ENCODE results near the gene LILRB4. TPM values are rescaled to one million over a fixed set of nuclear protein-coding genes. Genes with fewer than 3 reads are reported as not detected.
"Not testable (repeated sequence)": the region's sequence is repeated elsewhere in the genome, so short reads cannot be mapped to it uniquely, and the experiment has no call there.

The LILRB4 gene
- 1 to 10 TPM in 1 of 3 donors, under 1 TPM in 2; 0.27 to 7.4 (median 0.69) TPM for polyA plus RNA-seq

GRCh38 chr19:54662730-54663129, at the start of gene LILRB4:
Gene LILRB4 (plus strand): TSS chr19:54662985. CDS start chr19:54663034, 49 bp downstream.
- Mint-ChIP-seq H3K27me3 (ENCODE audit: low read depth in 3 of 3) (peaks cover 6 to 19% (median 8%) of the 10 kb centered on the region in 3 donors), H3K4me3 (no peak within 1 kb of the TSS), H3K36me3 (no peaks in the 10 kb centered on the region), H3K9me3 (no peaks in the 10 kb centered on the region), H3K27ac (no peak within 1 kb of the TSS), H3K4me1 (no peaks in the 10 kb centered on the region)
- DNase-seq = no peak

GRCh38 chr19:54614726-54615125, 48.1 kb upstream of the LILRB4 start:
- peaks cover 2 to 10% (median 7%) of the 10 kb centered on the region in 3 donors for H3K27me3 Mint-ChIP-seq (ENCODE audit: low read depth in 3 of 3)
- H3K27ac Mint-ChIP-seq = no peak overlapping the region
- DNase-seq = no peak
- H3K9me3 Mint-ChIP-seq = no peaks in the 10 kb centered on the region
- H3K36me3 Mint-ChIP-seq = no peaks in the 10 kb centered on the region
- peaks cover 22 to 39% of the 10 kb centered on the region in 2 donors for H3K4me1 Mint-ChIP-seq
- H3K4me3 Mint-ChIP-seq = no peak overlapping the region

DNA sequence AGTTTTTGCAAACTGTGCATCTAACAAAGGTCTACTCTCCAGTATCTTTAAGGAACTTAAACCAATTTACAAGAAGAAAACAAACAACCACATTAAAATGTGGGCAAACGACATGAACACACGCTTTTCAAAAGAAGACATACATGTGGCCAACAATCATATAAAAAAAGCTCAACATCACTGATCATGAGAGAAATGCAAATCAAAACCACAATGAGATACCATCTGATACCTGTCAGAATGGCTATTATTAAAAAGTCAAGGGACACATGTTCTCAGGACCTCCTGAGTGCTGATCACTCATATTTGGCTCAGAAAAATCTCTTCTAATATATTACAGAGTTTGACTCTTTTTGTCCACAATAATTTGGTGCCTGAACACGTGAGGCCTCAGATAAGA, 46.7 kb upstream of the LILRB4 start:
- Mint-ChIP-seq H3K4me1 (peaks cover 22 to 45% of the 10 kb centered on the region in 2 donors), H3K36me3 (no peaks in the 10 kb centered on the region), H3K27ac (peak overlapping the region in 4 of 6 donors; percentile 4 to 93 (median 84)), H3K9me3 (no peaks in the 10 kb centered on the region), H3K4me3 (peak overlapping the region in 4 of 5 donors; percentile 8 to 96 (median 92)), H3K27me3 (ENCODE audit: low read depth in 3 of 3) (peaks cover 2 to 11% (median 7%) of the 10 kb centered on the region in 3 donors)
- no peak for DNase-seq

GRCh38 chr19:54616821-54617560, 45.8 kb upstream of the LILRB4 start:
- peak overlapping the region; percentile 82 to 96 (median 90) for H3K4me3 Mint-ChIP-seq
- H3K4me1 Mint-ChIP-seq = peaks cover 29 to 53% of the 10 kb centered on the region in 2 donors
- H3K9me3 Mint-ChIP-seq = no peaks in the 10 kb centered on the region
- no peaks in the 10 kb centered on the region for H3K36me3 Mint-ChIP-seq
- peaks cover 2 to 11% (median 7%) of the 10 kb centered on the region in 3 donors for H3K27me3 Mint-ChIP-seq (ENCODE audit: low read depth in 3 of 3)
- peak; percentile 12 to 42 (median 31) for DNase-seq
- H3K27ac Mint-ChIP-seq = peak overlapping the region; percentile 81 to 93 (median 88)

- Mint-ChIP-seq H3K4me1 (peaks cover 55 to 69% of the 10 kb centered on the region in 2 donors), H3K4me3 (peak overlapping the region in 3 of 5 donors; percentile 10 to 76 (median 24))
These were observed 42.3 kb upstream of the LILRB4 start for GRCh38 chr19:54620464-54620863.

GRCh38 chr19:54622431-54622830, 40.4 kb upstream of the LILRB4 start:
- H3K27me3 Mint-ChIP-seq (ENCODE audit: low read depth in 3 of 3) = peaks cover 0 to 4% (median 3%) of the 10 kb centered on the region in 3 donors
- peak overlapping the region; percentile 57 to 88 (median 63) for H3K4me3 Mint-ChIP-seq

More at GRCh38 chr19:54620464-54620863, 42.3 kb upstream of the LILRB4 start:
- H3K27me3 Mint-ChIP-seq (ENCODE audit: low read depth in 3 of 3) = peaks cover 2 to 11% (median 7%) of the 10 kb centered on the region in 3 donors
- H3K27ac Mint-ChIP-seq = no peak overlapping the region
- DNase-seq = no peak
- peaks cover 0 to 3% (median 0%) of the 10 kb centered on the region in 3 donors for H3K36me3 Mint-ChIP-seq
- H3K9me3 Mint-ChIP-seq = no peaks in the 10 kb centered on the region

DNA sequence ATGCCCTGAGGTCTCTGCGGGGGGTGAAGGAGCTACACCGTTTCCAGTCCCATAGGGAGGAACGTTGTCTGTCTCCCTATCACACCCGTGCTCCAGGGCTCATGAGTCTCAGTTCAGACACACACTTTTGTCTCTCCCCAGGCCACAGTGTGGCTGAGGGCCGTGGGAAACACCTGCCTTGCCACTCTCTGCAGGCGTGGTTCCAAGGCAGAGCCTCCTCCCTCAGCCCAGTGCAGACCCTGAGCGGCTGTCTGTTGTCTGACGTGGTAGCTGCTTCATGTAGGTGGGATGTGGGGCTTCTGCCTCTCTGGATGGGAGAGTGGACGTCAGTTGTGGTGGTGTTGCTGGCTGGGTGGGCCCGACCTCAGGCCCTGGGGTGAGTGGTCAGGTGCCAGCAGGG, 38.6 kb upstream of the LILRB4 start:
- H3K27me3 Mint-ChIP-seq (ENCODE audit: low read depth in 3 of 3); H3K9me3 Mint-ChIP-seq: not testable (repeated sequence)
- Mint-ChIP-seq H3K27ac (peak overlapping the region; percentile 71 to 93 (median 84)), H3K36me3 (peaks cover 0 to 14% (median 11%) of the 10 kb centered on the region in 3 donors), H3K4me3 (peak overlapping the region; percentile 38 to 88 (median 72)), H3K4me1 (peaks cover 49 to 72% of the 10 kb centered on the region in 2 donors)
- DNase-seq = peak in 2 of 3 donors; percentile 7 to 50

More at GRCh38 chr19:54622431-54622830, 40.4 kb upstream of the LILRB4 start:
- Mint-ChIP-seq H3K27ac (peak overlapping the region; percentile 66 to 92 (median 88)), H3K9me3 (no peaks in the 10 kb centered on the region), H3K4me1 (peaks cover 53 to 69% of the 10 kb centered on the region in 2 donors), H3K36me3 (peaks cover 0 to 6% (median 4%) of the 10 kb centered on the region in 3 donors)
- no peak for DNase-seq

DNA sequence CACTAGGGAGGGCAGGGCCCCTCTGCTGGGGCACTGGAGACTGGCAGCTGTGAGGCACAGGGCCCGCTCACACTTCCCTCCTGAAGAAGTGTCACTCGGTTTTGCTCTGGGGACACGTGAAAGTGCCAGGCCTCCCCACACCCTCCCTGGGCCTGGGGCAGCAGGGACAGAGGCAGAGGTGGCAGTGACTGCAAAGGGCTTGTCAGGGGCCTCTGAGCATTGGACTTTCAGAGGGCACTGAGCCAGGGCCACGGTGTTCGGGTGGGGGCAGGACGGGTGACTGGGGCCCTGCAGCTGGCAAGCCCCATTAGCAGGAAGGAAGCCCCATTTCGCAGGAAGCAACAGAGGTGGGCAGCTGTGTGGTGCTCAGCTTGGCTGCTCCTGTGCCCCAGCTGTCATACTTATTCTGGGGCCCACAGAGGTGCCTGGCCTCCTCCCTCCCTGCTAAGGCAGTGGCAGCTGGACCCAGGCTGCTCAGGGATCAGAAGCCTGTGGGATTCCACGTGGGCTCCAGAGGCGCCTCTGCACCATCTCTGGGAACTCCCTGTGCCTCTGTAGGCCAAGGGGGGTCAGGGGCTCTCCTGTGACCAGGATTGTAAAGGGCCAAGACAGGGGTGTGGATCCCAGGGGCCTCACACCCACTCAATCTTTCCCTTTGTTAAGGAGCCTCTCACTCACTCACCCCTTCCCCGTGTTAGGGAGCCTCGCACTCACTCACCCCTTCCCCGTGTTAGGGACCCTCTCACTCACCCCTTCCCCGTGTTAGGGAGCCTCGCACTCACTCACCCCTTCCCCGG, 37.7 kb upstream of the LILRB4 start:
- not testable (repeated sequence) for H3K9me3 Mint-ChIP-seq; H3K27me3 Mint-ChIP-seq (ENCODE audit: low read depth in 3 of 3)
- peak in 1 of 3 donors; percentile 30 for DNase-seq
- H3K4me1 Mint-ChIP-seq = peaks cover 54 to 73% of the 10 kb centered on the region in 2 donors
- peaks cover 4 to 14% (median 11%) of the 10 kb centered on the region in 3 donors for H3K36me3 Mint-ChIP-seq
- peak overlapping the region; percentile 78 to 97 (median 90) for H3K27ac Mint-ChIP-seq
- peak overlapping the region in 3 of 5 donors; percentile 15 to 88 (median 40) for H3K4me3 Mint-ChIP-seq

DNA sequence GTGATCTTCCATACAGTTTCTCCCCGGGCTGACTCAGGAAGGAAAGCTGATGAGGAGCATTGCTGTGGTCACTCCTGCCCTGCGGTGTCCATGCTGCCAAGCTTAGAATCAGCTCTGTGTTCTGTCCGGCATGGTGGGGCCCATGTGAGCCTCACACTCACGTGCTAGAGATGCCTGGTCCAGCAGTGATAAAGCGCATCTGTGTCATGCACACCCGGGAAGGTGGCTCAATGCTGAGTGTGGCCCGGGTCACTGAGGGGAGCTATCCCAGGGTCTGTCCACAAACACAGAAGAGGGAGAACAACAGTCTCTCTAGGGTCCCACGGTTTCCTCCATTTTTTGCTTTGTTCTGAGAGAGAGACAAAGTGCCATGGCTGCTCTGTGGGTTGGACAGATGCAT, 36.0 kb upstream of the LILRB4 start:
- peak overlapping the region in 4 of 6 donors; percentile 83 to 94 (median 90) for H3K27ac Mint-ChIP-seq
- peaks cover 57 to 75% of the 10 kb centered on the region in 2 donors for H3K4me1 Mint-ChIP-seq
- DNase-seq = no peak
- H3K4me3 Mint-ChIP-seq = peak overlapping the region in 1 of 5 donors; percentile 21
- peaks cover 4 to 14% (median 11%) of the 10 kb centered on the region in 3 donors for H3K36me3 Mint-ChIP-seq
- H3K27me3 Mint-ChIP-seq (ENCODE audit: low read depth in 3 of 3) = peaks cover 0 to 11% (median 0%) of the 10 kb centered on the region in 3 donors
- H3K9me3 Mint-ChIP-seq = no peaks in the 10 kb centered on the region

DNA sequence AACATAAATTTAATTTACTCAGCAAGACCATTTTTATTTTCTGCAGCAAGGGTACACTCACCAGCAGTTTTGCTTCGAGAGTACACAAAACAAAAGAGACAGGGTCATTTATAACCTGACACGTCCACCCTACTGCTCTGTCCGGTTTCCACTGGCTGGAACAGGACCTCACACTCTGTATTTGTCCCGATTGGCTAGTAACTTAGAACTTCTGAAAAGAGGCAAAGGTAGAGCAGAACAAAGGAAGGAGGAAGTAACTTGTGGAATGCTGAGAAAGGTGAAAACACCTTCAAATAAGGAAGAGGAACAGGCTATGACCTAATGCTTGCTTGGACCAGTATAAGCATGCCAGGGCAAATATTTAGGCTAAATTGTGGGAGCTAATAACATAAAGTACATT, 34.9 kb upstream of the LILRB4 start:
- H3K36me3 Mint-ChIP-seq = peaks cover 4 to 11% (median 10%) of the 10 kb centered on the region in 3 donors
- H3K4me3 Mint-ChIP-seq, DNase-seq, H3K9me3 Mint-ChIP-seq: not testable (repeated sequence)
- peaks cover 47 to 63% of the 10 kb centered on the region in 2 donors for H3K4me1 Mint-ChIP-seq
- peak overlapping the region in 3 of 6 donors; percentile 42 to 68 (median 47) for H3K27ac Mint-ChIP-seq
- peaks cover 0 to 11% (median 1%) of the 10 kb centered on the region in 3 donors for H3K27me3 Mint-ChIP-seq (ENCODE audit: low read depth in 3 of 3)

GRCh38 chr19:54630262-54630661, 32.5 kb upstream of the LILRB4 start, which contains the start of gene LILRB1:
Gene LILRB1 (plus strand): TSS chr19:54630484. CDS start chr19:54631074, 590 bp downstream.
- Mint-ChIP-seq H3K4me1 (peaks cover 32 to 52% of the 10 kb centered on the region in 2 donors), H3K27me3 (ENCODE audit: low read depth in 3 of 3) (peaks cover 0 to 12% (median 1%) of the 10 kb centered on the region in 3 donors), H3K4me3 (peak within 1 kb of the TSS; percentile 21 to 71 (median 48)), H3K36me3 (peaks cover 4 to 11% (median 10%) of the 10 kb centered on the region in 3 donors), H3K27ac (peak within 1 kb of the TSS in 4 of 6 donors; percentile 10 to 52 (median 21))
- not testable (repeated sequence) for DNase-seq, H3K9me3 Mint-ChIP-seq

DNA sequence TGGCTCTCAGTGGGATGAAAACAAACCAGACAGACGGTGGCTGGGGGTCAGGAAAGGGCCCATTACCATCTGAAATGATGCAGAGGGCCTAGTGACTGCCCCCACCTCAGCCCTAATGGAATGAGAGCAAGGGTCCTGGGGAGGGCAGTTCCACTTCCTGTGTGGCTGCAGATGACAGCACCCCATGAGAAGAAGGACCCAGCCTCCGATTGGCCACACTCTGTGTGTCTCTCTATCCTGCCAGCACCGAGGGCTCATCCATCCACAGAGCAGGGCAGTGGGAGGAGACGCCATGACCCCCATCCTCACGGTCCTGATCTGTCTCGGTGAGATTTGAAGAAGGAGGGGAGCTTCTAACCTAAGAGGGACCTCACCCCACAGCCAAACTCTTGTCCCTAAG, 32.0 kb upstream of the LILRB4 start:
- no peaks in the 10 kb centered on the region for H3K9me3 Mint-ChIP-seq
- peaks cover 26 to 47% of the 10 kb centered on the region in 2 donors for H3K4me1 Mint-ChIP-seq
- DNase-seq = no peak
- peak overlapping the region in 4 of 5 donors; percentile 21 to 71 (median 51) for H3K4me3 Mint-ChIP-seq
- peak overlapping the region in 1 of 6 donors; percentile 52 for H3K27ac Mint-ChIP-seq
- H3K27me3 Mint-ChIP-seq (ENCODE audit: low read depth in 3 of 3) = peaks cover 0 to 12% (median 1%) of the 10 kb centered on the region in 3 donors
- peaks cover 4 to 11% (median 10%) of the 10 kb centered on the region in 3 donors for H3K36me3 Mint-ChIP-seq
